HG03280 (cell line): Measurements from ENCODE around the gene REC114.

Source experiments
- ATAC-seq: cut with Tn5 transposase; IDR thresholded peaks from one replicate; pipeline ENCODE4 v1.9.1; 2021; ENCODE audit warnings: mild to moderate bottlenecking, moderate library complexity; ENCODE audit not compliant: unreplicated experiment

REC114 gene

GRCh38 chr15:73601451-73602445, 158.8 kb downstream of the REC114 start:
- ATAC-seq = no peak

- no peak for ATAC-seq
These were observed 159.5 kb downstream of the REC114 start for GRCh38 chr15:73602446-73602843.

GRCh38 chr15:73602992-73603391, 160.0 kb downstream of the REC114 start:
- ATAC-seq = no peak

- ATAC-seq = no peak
These were observed 161.5 kb downstream of the REC114 start for GRCh38 chr15:73604477-73604876.

- no peak for ATAC-seq
These were observed 162.9 kb downstream of the REC114 start for GRCh38 chr15:73605759-73606436.

GRCh38 chr15:73607405-73607804, 164.4 kb downstream of the REC114 start:
- no peak for ATAC-seq

GRCh38 chr15:73607843-73608242, 164.9 kb downstream of the REC114 start:
- ATAC-seq = no peak

- no peak for ATAC-seq
These were observed 165.5 kb downstream of the REC114 start for GRCh38 chr15:73608475-73608874.

- no peak for ATAC-seq
These were observed 166.0 kb downstream of the REC114 start for GRCh38 chr15:73608941-73609340.
